ENCODE results near the gene PLEKHA6.
A peak's percentile ranks its signal among the peaks of the same experiment; 100 is the strongest.

Gene PLEKHA6

GRCh38 chr1:204227996-204228785, 131.5 kb downstream of the PLEKHA6 start:
- DNase-seq: no peak

- DNase-seq: no peak
Measured at GRCh38 chr1:204227351-204227750, 132.4 kb downstream of the PLEKHA6 start.

- peak; percentile 48 for DNase-seq
Measured at GRCh38 chr1:204225841-204226735, 133.6 kb downstream of the PLEKHA6 start.

- no peak for DNase-seq
Measured at GRCh38 chr1:204224655-204225054, 135.1 kb downstream of the PLEKHA6 start.

- no peak for DNase-seq
Measured at GRCh38 chr1:204223129-204223860, 136.4 kb downstream of the PLEKHA6 start.

- DNase-seq: no peak
Measured at GRCh38 chr1:204222764-204223055, 137.0 kb downstream of the PLEKHA6 start.

GRCh38 chr1:204222006-204222763, 137.5 kb downstream of the PLEKHA6 start:
- no peak for DNase-seq

- DNase-seq: no peak
Measured at GRCh38 chr1:204221271-204221670, 138.5 kb downstream of the PLEKHA6 start.

GRCh38 chr1:204219971-204220616, 139.6 kb downstream of the PLEKHA6 start:
- DNase-seq: no peak

GRCh38 chr1:204218552-204218951, 141.2 kb downstream of the PLEKHA6 start:
- no peak for DNase-seq

- DNase-seq: no peak
Measured at GRCh38 chr1:204217648-204218000, 142.1 kb downstream of the PLEKHA6 start.

- DNase-seq: no peak
Measured at GRCh38 chr1:204216880-204217647, 142.7 kb downstream of the PLEKHA6 start.

- no peak for DNase-seq
Measured at GRCh38 chr1:204216236-204216635, 143.5 kb downstream of the PLEKHA6 start.

GRCh38 chr1:204213668-204214662, 145.8 kb downstream of the PLEKHA6 start, which contains the start of gene GOLT1A:
Gene GOLT1A, minus strand, starts transcription at chr1:204213988. Its CDS starts 82 bp downstream, at chr1:204213906.
- peak; percentile 99 for DNase-seq

- DNase-seq: no peak
Measured at GRCh38 chr1:204212715-204213114, 147.0 kb downstream of the PLEKHA6 start.

- no peak for DNase-seq
Measured at GRCh38 chr1:204211046-204211445, 148.7 kb downstream of the PLEKHA6 start.

GRCh38 chr1:204207136-204207616, 152.6 kb downstream of the PLEKHA6 start:
- DNase-seq: peak; percentile 82

GRCh38 chr1:204206121-204206520, 153.6 kb downstream of the PLEKHA6 start:
- DNase-seq: no peak

- DNase-seq: no peak
Measured at GRCh38 chr1:204205486-204205885, 154.2 kb downstream of the PLEKHA6 start.

GRCh38 chr1:204204944-204205343, 154.8 kb downstream of the PLEKHA6 start:
- no peak for DNase-seq

Measured in DMS53 (cell line).